HG03469 (cell line): Measurements from ENCODE around the gene TTC9B.

ENCODE experiments used
- ATAC-seq: cut with Tn5 transposase; IDR thresholded peaks from one replicate; pipeline ENCODE4 v1.9.1; 2021; ENCODE audit warnings: mild to moderate bottlenecking, moderate library complexity, moderate number of reproducible peaks; ENCODE audit not compliant: unreplicated experiment

The TTC9B gene

GRCh38 chr19:40249201-40249600 lies 31.0 kb upstream of the TTC9B start:
- ATAC-seq, result no peak

- ATAC-seq, result no peak
Measured at GRCh38 chr19:40247735-40248262, 29.6 kb upstream of the TTC9B start.

- ATAC-seq, result no peak
Measured at GRCh38 chr19:40247178-40247577, 29.0 kb upstream of the TTC9B start.

- ATAC-seq, result no peak
Measured at GRCh38 chr19:40246292-40247073, 28.3 kb upstream of the TTC9B start.

GRCh38 chr19:40245506-40246128 lies 27.4 kb upstream of the TTC9B start:
- ATAC-seq, result no peak

GRCh38 chr19:40244579-40245317 lies 26.6 kb upstream of the TTC9B start:
- no peak for ATAC-seq

- ATAC-seq, result no peak
Measured at GRCh38 chr19:40243181-40243580, 25.0 kb upstream of the TTC9B start.

- no peak for ATAC-seq
Measured at GRCh38 chr19:40242480-40242879, 24.3 kb upstream of the TTC9B start.

- no peak for ATAC-seq
Measured at GRCh38 chr19:40241809-40242384, 23.7 kb upstream of the TTC9B start.

- ATAC-seq, result no peak
Measured at GRCh38 chr19:40241125-40241808, 23.1 kb upstream of the TTC9B start.

- no peak for ATAC-seq
Measured at GRCh38 chr19:40240332-40240731, 22.1 kb upstream of the TTC9B start.

- ATAC-seq, result no peak
Measured at GRCh38 chr19:40239415-40240226, 21.4 kb upstream of the TTC9B start.

GRCh38 chr19:40238775-40239174 lies 20.6 kb upstream of the TTC9B start:
- no peak for ATAC-seq

GRCh38 chr19:40237791-40238190 lies 19.6 kb upstream of the TTC9B start:
- no peak for ATAC-seq

- no peak for ATAC-seq
Measured at GRCh38 chr19:40236366-40236765, 18.2 kb upstream of the TTC9B start.

GRCh38 chr19:40236026-40236355 lies 17.8 kb upstream of the TTC9B start:
- ATAC-seq, result no peak

GRCh38 chr19:40235238-40236025 lies 17.2 kb upstream of the TTC9B start:
- no peak for ATAC-seq

GRCh38 chr19:40234429-40235237 lies 16.4 kb upstream of the TTC9B start:
- ATAC-seq, result no peak
